ENCODE data around the gene PCNX1.

PCNX1 gene

DNA sequence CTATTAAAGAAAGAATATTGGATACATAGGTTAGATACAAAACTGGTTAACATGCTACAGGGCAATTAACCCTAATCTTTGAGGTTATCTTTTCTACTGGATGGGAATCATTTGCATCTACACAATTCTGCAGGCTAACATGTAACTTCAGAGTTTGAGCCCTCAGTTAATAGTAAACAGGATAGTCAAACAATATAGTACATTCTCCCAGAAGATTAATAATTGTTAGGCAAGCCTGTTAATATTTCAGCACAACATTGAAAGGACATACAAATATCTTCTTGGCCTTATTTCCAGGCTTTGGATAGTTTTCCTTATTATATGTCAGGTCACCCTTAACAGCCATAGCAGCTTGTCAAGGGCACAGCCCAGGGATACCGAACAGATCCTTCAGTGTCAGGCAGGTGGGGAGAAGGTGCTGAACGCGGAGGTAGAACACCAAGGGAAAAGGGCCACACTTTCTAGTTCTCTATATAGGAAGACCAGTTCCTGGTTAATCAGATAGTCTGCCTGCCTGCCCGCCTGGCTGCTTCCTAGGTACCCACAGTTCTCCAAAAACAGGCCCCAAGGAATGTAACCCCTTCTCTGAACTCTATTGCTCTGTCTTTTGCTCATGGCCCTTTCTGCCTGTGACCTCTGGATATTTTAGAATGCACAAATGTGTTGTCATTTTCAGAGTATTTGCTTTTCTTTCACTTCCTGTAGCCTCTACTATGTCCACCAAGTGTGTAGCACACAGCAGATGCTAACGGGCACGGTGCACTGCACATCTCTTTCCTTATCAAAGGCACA is 256.0 kb downstream of the PCNX1 start:
- no peak for DNase-seq (ENCODE audit: low spot score)

DNA sequence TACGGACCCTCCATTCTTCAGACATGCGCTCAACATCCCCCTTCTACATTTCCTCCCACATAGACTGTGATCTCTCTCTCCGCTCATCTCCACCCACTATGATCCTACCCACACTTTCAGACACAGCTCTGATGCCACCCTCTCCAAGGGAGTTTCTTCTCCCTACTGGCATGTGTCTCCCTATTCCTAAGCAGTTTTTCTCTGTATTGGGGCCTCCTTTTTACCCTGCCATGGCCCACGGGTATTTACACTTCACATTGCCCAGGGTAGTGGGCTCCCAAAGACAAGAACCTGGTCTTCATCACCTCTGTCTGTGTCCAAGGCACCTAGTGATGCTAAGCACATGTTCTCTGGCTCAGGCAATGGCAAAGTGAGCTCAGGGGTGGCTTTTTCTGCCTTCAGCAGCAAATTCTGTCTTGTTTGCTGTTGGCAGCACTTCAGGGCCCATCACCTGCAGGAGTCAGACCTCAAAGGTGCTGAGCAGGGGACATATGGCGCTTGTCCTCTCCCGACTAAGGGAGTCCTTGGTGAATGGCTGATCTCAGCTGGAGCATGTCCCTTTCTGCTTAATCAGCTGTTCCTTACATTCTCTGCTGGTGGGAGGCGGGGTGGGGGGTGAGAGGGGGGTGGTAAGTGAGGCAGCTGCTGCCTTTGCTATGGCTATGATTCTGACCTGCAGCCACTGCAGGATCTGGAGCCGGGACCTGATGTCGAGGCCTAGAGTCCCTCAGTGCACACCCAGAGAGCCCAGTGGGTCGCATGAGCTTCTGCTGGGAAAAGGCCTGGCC is 256.8 kb downstream of the PCNX1 start:
- DNase-seq (ENCODE audit: low spot score): no peak
